ENCODE data around the gene PANX1. TPM values are rescaled to one million over a fixed set of nuclear protein-coding genes. Genes with fewer than 3 reads are reported as not detected.

Gene PANX1
- total and polyA plus RNA-seq, 2 experiments from 2014 or later = 9.5 to 40.8 TPM

DNA sequence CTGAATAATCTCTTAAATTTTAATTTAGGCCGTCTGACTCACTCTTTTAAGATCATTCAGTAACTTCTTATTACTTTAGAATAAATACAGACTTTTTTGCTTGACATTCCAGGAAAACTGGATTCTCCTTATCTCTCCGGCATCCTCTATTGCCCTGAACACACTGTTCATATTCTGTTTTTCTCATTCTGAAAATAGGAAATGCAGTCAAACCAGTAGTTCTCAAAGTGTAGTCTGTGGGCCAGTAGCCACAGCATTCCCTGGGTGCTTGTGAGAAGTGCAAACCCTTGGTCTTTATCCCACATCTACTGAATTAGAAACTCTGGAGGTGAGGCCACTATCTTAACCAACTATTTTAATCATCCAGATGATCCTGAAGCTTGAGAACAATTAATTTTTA, 84.3 kb downstream of the PANX1 start:
- TF ChIP-seq, protein P1, sequence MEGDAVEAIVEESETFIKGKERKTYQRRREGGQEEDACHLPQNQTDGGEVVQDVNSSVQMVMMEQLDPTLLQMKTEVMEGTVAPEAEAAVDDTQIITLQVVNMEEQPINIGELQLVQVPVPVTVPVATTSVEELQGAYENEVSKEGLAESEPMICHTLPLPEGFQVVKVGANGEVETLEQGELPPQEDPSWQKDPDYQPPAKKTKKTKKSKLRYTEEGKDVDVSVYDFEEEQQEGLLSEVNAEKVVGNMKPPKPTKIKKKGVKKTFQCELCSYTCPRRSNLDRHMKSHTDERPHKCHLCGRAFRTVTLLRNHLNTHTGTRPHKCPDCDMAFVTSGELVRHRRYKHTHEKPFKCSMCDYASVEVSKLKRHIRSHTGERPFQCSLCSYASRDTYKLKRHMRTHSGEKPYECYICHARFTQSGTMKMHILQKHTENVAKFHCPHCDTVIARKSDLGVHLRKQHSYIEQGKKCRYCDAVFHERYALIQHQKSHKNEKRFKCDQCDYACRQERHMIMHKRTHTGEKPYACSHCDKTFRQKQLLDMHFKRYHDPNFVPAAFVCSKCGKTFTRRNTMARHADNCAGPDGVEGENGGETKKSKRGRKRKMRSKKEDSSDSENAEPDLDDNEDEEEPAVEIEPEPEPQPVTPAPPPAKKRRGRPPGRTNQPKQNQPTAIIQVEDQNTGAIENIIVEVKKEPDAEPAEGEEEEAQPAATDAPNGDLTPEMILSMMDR (conservative IDR thresholded peaks at IDR 0.05; ENCODE audit: low read depth in 2 of 2) = no peak
- TF ChIP-seq EZH2 (IDR thresholded peaks at IDR 0.05; ENCODE audit: low read depth, unreplicated experiment) = no peak
- no peak for TF ChIP-seq ZNF331 (CRISPR knock-in tag; IDR thresholded peaks at IDR 0.05; ENCODE audit: low read depth)
- no peak for TF ChIP-seq CREB1 (CRISPR knock-in tag; IDR thresholded peaks at IDR 0.05; ENCODE audit: low read depth)
- TF ChIP-seq, protein P2, sequence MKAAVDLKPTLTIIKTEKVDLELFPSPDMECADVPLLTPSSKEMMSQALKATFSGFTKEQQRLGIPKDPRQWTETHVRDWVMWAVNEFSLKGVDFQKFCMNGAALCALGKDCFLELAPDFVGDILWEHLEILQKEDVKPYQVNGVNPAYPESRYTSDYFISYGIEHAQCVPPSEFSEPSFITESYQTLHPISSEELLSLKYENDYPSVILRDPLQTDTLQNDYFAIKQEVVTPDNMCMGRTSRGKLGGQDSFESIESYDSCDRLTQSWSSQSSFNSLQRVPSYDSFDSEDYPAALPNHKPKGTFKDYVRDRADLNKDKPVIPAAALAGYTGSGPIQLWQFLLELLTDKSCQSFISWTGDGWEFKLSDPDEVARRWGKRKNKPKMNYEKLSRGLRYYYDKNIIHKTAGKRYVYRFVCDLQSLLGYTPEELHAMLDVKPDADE (IDR thresholded peaks at IDR 0.05) = no peak
- no peak for TF ChIP-seq JUNB (IDR thresholded peaks at IDR 0.05; ENCODE audit: unreplicated experiment)
- TF ChIP-seq STAT1 (IDR thresholded peaks at IDR 0.05; ENCODE audit: unreplicated experiment) = no peak
- no peak for TF ChIP-seq EZH2phosphoT487 (IDR thresholded peaks at IDR 0.05; ENCODE audit: unreplicated experiment)
- TF ChIP-seq ZNF114 (CRISPR knock-in tag; IDR thresholded peaks at IDR 0.05) = no peak
- no peak for TF ChIP-seq NANOG (IDR thresholded peaks at IDR 0.05; ENCODE audit: borderline replicate concordance)
- TF ChIP-seq, protein P3, sequence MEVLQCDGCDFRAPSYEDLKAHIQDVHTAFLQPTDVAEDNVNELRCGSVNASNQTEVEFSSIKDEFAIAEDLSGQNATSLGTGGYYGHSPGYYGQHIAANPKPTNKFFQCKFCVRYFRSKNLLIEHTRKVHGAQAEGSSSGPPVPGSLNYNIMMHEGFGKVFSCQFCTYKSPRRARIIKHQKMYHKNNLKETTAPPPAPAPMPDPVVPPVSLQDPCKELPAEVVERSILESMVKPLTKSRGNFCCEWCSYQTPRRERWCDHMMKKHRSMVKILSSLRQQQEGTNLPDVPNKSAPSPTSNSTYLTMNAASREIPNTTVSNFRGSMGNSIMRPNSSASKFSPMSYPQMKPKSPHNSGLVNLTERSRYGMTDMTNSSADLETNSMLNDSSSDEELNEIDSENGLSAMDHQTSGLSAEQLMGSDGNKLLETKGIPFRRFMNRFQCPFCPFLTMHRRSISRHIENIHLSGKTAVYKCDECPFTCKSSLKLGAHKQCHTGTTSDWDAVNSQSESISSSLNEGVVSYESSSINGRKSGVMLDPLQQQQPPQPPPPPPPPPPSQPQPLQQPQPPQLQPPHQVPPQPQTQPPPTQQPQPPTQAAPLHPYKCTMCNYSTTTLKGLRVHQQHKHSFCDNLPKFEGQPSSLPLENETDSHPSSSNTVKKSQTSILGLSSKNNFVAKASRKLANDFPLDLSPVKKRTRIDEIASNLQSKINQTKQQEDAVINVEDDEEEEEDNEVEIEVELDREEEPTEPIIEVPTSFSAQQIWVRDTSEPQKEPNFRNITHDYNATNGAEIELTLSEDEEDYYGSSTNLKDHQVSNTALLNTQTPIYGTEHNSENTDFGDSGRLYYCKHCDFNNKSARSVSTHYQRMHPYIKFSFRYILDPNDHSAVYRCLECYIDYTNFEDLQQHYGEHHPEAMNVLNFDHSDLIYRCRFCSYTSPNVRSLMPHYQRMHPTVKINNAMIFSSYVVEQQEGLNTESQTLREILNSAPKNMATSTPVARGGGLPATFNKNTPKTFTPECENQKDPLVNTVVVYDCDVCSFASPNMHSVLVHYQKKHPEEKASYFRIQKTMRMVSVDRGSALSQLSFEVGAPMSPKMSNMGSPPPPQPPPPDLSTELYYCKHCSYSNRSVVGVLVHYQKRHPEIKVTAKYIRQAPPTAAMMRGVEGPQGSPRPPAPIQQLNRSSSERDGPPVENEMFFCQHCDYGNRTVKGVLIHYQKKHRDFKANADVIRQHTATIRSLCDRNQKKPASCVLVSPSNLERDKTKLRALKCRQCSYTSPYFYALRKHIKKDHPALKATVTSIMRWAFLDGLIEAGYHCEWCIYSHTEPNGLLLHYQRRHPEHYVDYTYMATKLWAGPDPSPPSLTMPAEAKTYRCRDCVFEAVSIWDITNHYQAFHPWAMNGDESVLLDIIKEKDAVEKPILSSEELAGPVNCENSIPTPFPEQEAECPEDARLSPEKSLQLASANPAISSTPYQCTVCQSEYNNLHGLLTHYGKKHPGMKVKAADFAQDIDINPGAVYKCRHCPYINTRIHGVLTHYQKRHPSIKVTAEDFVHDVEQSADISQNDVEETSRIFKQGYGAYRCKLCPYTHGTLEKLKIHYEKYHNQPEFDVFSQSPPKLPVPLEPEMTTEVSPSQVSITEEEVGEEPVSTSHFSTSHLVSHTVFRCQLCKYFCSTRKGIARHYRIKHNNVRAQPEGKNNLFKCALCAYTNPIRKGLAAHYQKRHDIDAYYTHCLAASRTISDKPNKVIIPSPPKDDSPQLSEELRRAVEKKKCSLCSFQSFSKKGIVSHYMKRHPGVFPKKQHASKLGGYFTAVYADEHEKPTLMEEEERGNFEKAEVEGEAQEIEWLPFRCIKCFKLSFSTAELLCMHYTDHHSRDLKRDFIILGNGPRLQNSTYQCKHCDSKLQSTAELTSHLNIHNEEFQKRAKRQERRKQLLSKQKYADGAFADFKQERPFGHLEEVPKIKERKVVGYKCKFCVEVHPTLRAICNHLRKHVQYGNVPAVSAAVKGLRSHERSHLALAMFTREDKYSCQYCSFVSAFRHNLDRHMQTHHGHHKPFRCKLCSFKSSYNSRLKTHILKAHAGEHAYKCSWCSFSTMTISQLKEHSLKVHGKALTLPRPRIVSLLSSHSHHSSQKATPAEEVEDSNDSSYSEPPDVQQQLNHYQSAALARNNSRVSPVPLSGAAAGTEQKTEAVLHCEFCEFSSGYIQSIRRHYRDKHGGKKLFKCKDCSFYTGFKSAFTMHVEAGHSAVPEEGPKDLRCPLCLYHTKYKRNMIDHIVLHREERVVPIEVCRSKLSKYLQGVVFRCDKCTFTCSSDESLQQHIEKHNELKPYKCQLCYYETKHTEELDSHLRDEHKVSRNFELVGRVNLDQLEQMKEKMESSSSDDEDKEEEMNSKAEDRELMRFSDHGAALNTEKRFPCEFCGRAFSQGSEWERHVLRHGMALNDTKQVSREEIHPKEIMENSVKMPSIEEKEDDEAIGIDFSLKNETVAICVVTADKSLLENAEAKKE (CRISPR knock-in tag; IDR thresholded peaks at IDR 0.05) = no peak
- no peak for TF ChIP-seq POLR2AphosphoS5 (IDR thresholded peaks at IDR 0.05; ENCODE audit: low read depth)
- TF ChIP-seq, protein P4, sequence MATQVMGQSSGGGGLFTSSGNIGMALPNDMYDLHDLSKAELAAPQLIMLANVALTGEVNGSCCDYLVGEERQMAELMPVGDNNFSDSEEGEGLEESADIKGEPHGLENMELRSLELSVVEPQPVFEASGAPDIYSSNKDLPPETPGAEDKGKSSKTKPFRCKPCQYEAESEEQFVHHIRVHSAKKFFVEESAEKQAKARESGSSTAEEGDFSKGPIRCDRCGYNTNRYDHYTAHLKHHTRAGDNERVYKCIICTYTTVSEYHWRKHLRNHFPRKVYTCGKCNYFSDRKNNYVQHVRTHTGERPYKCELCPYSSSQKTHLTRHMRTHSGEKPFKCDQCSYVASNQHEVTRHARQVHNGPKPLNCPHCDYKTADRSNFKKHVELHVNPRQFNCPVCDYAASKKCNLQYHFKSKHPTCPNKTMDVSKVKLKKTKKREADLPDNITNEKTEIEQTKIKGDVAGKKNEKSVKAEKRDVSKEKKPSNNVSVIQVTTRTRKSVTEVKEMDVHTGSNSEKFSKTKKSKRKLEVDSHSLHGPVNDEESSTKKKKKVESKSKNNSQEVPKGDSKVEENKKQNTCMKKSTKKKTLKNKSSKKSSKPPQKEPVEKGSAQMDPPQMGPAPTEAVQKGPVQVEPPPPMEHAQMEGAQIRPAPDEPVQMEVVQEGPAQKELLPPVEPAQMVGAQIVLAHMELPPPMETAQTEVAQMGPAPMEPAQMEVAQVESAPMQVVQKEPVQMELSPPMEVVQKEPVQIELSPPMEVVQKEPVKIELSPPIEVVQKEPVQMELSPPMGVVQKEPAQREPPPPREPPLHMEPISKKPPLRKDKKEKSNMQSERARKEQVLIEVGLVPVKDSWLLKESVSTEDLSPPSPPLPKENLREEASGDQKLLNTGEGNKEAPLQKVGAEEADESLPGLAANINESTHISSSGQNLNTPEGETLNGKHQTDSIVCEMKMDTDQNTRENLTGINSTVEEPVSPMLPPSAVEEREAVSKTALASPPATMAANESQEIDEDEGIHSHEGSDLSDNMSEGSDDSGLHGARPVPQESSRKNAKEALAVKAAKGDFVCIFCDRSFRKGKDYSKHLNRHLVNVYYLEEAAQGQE (IDR thresholded peaks at IDR 0.05; ENCODE audit: unreplicated experiment) = no peak
- H3F3A ChIP-seq (replicated peaks; ENCODE audit: low read depth) = no peaks in the 10 kb centered on the region
- no peak overlapping the region for H2AFZ ChIP-seq
- Mint-ChIP-seq H3K4me1 (no peaks in the 10 kb centered on the region), H3K27me3 (ENCODE audit: insufficient read depth, low read depth, poor library complexity) (peaks cover 4% of the 10 kb centered on the region), H3K27ac (no peak overlapping the region), H3K36me3 (ENCODE audit: low read depth) (no peaks in the 10 kb centered on the region), H3K4me3 (no peak overlapping the region), H3K9me3 (no peaks in the 10 kb centered on the region)
- no peak overlapping the region for H3K4me2 ChIP-seq
- H3K79me2 ChIP-seq (replicated peaks; ENCODE audit: insufficient read depth) = no peaks in the 10 kb centered on the region
- no peaks in the 10 kb centered on the region for H3K27me3 ChIP-seq (ENCODE audit: insufficient read depth)
- DNase-seq (ENCODE audit: low spot score) (no peak), ATAC-seq (no peak)
- H3K9me2 ChIP-seq (ENCODE audit: insufficient read depth) = 0 out of 2 replicates have a peak, but pooled peaks cover 5% of the 10 kb centered on the region
- no peak overlapping the region for H3K27ac ChIP-seq (ENCODE audit: low read depth)
- no peaks in the 10 kb centered on the region for H4K20me1 ChIP-seq (replicated peaks; ENCODE audit: insufficient read depth)
- no peak overlapping the region for H3K4me3 ChIP-seq
- H3K36me3 ChIP-seq (ENCODE audit: insufficient read depth) = no peaks in the 10 kb centered on the region
- no peaks in the 10 kb centered on the region for H3K4me1 ChIP-seq (ENCODE audit: insufficient read depth)

Measured in GM23338 (cell line).